ENCODE measurements around the gene MYOD1.

MYOD1 gene

GRCh38 chr11:17719028-17719937 lies at the start of gene MYOD1:
MYOD1 (plus strand) TSS chr11:17719571; CDS start chr11:17719783, 212 bp downstream.
- peak; percentile 33 for DNase-seq

- DNase-seq, result no peak
Observed at GRCh38 chr11:17672469-17672868, 46.9 kb upstream of the MYOD1 start.

- no peak for DNase-seq
Observed at GRCh38 chr11:17673951-17674350, 45.4 kb upstream of the MYOD1 start.

- no peak for DNase-seq
Observed at GRCh38 chr11:17682848-17683247, 36.5 kb upstream of the MYOD1 start.

GRCh38 chr11:17683377-17684161 lies 35.8 kb upstream of the MYOD1 start:
- no peak for DNase-seq

GRCh38 chr11:17684550-17684949 lies 34.8 kb upstream of the MYOD1 start:
- no peak for DNase-seq

- no peak for DNase-seq
Observed at GRCh38 chr11:17686231-17686980, 33.0 kb upstream of the MYOD1 start.

GRCh38 chr11:17687946-17688670 lies 31.3 kb upstream of the MYOD1 start:
- no peak for DNase-seq

GRCh38 chr11:17691550-17691949 lies 27.8 kb upstream of the MYOD1 start:
- DNase-seq, result no peak

GRCh38 chr11:17691976-17692375 lies 27.4 kb upstream of the MYOD1 start:
- DNase-seq, result no peak

GRCh38 chr11:17692931-17693330 lies 26.4 kb upstream of the MYOD1 start:
- no peak for DNase-seq

GRCh38 chr11:17693531-17693930 lies 25.8 kb upstream of the MYOD1 start:
- no peak for DNase-seq

- no peak for DNase-seq
Observed at GRCh38 chr11:17694494-17695110, 24.8 kb upstream of the MYOD1 start.

- DNase-seq, result no peak
Observed at GRCh38 chr11:17695454-17696441, 23.6 kb upstream of the MYOD1 start.

GRCh38 chr11:17696741-17697140 lies 22.6 kb upstream of the MYOD1 start:
- no peak for DNase-seq

- DNase-seq, result no peak
Observed at GRCh38 chr11:17697175-17697949, 22.0 kb upstream of the MYOD1 start.

GRCh38 chr11:17699147-17700114 lies 19.9 kb upstream of the MYOD1 start:
- no peak for DNase-seq

GRCh38 chr11:17700991-17701390 lies 18.4 kb upstream of the MYOD1 start:
- DNase-seq, result no peak

- DNase-seq, result no peak
Observed at GRCh38 chr11:17702876-17703275, 16.5 kb upstream of the MYOD1 start.

Data from NCI-H748 treated with DMSO at 0.1 percent for 48 hours (cell line).